ENCODE measurements around the gene ZNF367. TPM values are rescaled to one million over a fixed set of nuclear protein-coding genes. Genes with fewer than 3 reads are reported as not detected.

Gene ZNF367
- total and polyA plus RNA-seq, 2 donors (not counting 3 experiments of a cell fraction or from before 2014, with no cell fraction given) = 1.7 to 10.0 TPM

DNA sequence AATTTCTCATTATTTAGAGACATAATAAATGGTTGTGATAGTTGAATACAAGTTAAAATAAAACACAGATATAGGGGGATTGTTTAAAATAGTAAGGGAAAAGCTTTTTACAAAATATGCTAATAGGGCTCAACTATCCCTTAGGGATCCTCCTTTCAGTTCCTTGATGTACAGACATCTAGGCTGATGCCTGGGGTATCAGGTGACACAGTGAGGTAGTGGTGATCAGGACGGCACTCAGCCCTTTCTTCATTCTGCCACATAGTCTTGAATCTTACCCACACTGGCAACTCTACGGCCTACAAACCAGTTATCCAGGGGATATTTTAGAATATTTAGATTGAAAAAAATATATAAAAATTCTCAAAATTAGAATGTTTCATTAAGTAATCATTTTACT, 22.2 kb downstream of the ZNF367 start:
- Histone ChIP-seq H2AFZ (ENCODE audit: low read depth, low read length) (no peak overlapping the region), H4K20me1 (replicated peaks; ENCODE audit: control insufficient read depth, extremely low read depth, insufficient read depth, low read length) (no peaks in the 10 kb centered on the region), H3K36me3 (ENCODE audit: control insufficient read depth in 2 of 2, extremely low read depth in 1 of 2, insufficient read depth in 2 of 2, low read length in 2 of 2) (no peaks in the 10 kb centered on the region), H3K4me2 (ENCODE audit: insufficient read depth, low read length) (no peak overlapping the region), H3K27me3 (ENCODE audit: control insufficient read depth in 2 of 2, insufficient read depth in 2 of 2, low read length in 2 of 2) (no peaks in the 10 kb centered on the region), H3K9me1 (replicated peaks; ENCODE audit: control insufficient read depth, extremely low read depth, insufficient read depth, low read length) (no peaks in the 10 kb centered on the region), H3K79me2 (ENCODE audit: control insufficient read depth, insufficient read depth, low read length) (peaks cover 24% of the 10 kb centered on the region), H3K4me3 (replicated peaks in 1 of 3; ENCODE audit: insufficient read depth in 1 of 3, low read depth in 1 of 3, low read length in 3 of 3) (no peak overlapping the region), H3K27ac (ENCODE audit: insufficient read depth, low read depth, low read length) (no peak overlapping the region), H3K4me1 (ENCODE audit: control insufficient read depth, extremely low read depth, insufficient read depth, low read length) (peaks cover 9% of the 10 kb centered on the region), H3K9me3 (replicated peaks; ENCODE audit: control insufficient read depth, insufficient read depth, low read length) (no peaks in the 10 kb centered on the region), H3K9ac (replicated peaks; ENCODE audit: extremely low read depth, insufficient read depth, low read length) (no peak overlapping the region)
- dilution Hi-C loops (cut with MboI; ENCODE audit: extremely low pct_ligation_motif_present, low sequenced_read_pairs) = no loop called here
- DNase-seq (ENCODE audit: low read depth, low spot score) (no peak), FAIRE-seq (no peak)
- TF ChIP-seq, protein P1, sequence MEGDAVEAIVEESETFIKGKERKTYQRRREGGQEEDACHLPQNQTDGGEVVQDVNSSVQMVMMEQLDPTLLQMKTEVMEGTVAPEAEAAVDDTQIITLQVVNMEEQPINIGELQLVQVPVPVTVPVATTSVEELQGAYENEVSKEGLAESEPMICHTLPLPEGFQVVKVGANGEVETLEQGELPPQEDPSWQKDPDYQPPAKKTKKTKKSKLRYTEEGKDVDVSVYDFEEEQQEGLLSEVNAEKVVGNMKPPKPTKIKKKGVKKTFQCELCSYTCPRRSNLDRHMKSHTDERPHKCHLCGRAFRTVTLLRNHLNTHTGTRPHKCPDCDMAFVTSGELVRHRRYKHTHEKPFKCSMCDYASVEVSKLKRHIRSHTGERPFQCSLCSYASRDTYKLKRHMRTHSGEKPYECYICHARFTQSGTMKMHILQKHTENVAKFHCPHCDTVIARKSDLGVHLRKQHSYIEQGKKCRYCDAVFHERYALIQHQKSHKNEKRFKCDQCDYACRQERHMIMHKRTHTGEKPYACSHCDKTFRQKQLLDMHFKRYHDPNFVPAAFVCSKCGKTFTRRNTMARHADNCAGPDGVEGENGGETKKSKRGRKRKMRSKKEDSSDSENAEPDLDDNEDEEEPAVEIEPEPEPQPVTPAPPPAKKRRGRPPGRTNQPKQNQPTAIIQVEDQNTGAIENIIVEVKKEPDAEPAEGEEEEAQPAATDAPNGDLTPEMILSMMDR (IDR thresholded peaks at IDR 0.05; ENCODE audit: extremely low read depth in 1 of 2, insufficient read depth in 1 of 2, low read depth in 1 of 2, low read length in 2 of 2) = no peak
- POLR2A ChIA-PET = no interaction called here
- intact Hi-C loops (cut with micrococcal nuclease) = no loop called here
- BruUV-seq (replicated peaks) = no TSS peak
- CTCF ChIA-PET = interaction anchor here (1.7 kb wide), 1 partner anchor 10 kb away, joined by 10 read pairs; no protein-coding TSS in a partner anchor

DNA sequence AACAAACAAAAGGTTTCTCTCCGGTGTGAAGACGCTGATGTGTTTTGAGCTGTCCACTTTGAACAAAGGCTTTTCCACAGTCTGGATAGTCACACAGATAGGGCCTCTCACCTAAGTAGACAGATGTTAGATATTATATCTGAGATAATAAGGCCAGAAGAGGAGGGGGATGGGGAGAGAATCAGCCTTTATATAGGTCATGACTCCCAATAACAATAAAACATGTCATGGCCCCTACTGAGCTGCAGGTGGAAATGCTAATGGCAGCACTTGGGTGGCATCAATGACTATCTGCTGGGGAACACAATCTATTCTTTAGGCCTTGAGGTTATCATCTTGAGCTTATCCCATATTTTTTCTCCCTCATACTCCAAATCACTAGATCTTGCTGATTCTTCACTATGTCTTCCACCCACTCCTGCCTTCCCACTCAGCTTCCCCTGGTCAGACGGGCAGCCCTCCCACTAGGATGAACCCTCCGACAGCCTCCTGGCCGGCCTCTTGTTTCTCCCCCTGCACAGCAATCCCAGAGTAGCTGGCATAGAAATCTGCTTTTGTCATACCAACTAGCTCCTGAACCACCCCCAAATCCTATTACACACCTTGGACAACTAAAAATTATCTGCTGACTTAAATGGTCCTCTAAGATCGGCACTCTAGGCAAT, 23.2 kb downstream of the ZNF367 start:
- intact Hi-C loops (cut with micrococcal nuclease) (no loop called here), dilution Hi-C loops (cut with MboI; ENCODE audit: extremely low pct_ligation_motif_present, low sequenced_read_pairs) (no loop called here)
- Histone ChIP-seq H3K9me1 (replicated peaks; ENCODE audit: control insufficient read depth, extremely low read depth, insufficient read depth, low read length) (no peaks in the 10 kb centered on the region), H3K36me3 (ENCODE audit: control insufficient read depth in 2 of 2, extremely low read depth in 1 of 2, insufficient read depth in 2 of 2, low read length in 2 of 2) (no peaks in the 10 kb centered on the region), H2AFZ (ENCODE audit: low read depth, low read length) (no peak overlapping the region), H3K27ac (ENCODE audit: insufficient read depth, low read depth, low read length) (no peak overlapping the region), H3K4me1 (ENCODE audit: control insufficient read depth, extremely low read depth, insufficient read depth, low read length) (peaks cover 9% of the 10 kb centered on the region), H4K20me1 (replicated peaks; ENCODE audit: control insufficient read depth, extremely low read depth, insufficient read depth, low read length) (no peaks in the 10 kb centered on the region), H3K4me3 (replicated peaks in 1 of 3; ENCODE audit: insufficient read depth in 1 of 3, low read depth in 1 of 3, low read length in 3 of 3) (no peak overlapping the region), H3K79me2 (ENCODE audit: control insufficient read depth, insufficient read depth, low read length) (peaks cover 17% of the 10 kb centered on the region), H3K9ac (replicated peaks; ENCODE audit: extremely low read depth, insufficient read depth, low read length) (no peak overlapping the region), H3K9me3 (replicated peaks; ENCODE audit: control insufficient read depth, insufficient read depth, low read length) (no peaks in the 10 kb centered on the region), H3K27me3 (ENCODE audit: control insufficient read depth in 2 of 2, insufficient read depth in 2 of 2, low read length in 2 of 2) (no peaks in the 10 kb centered on the region), H3K4me2 (ENCODE audit: insufficient read depth, low read length) (no peak overlapping the region)
- FAIRE-seq = no peak
- ChIA-PET POLR2A (no interaction called here), CTCF (interaction anchor here (1.1 to 1.7 kb wide), 3 partner anchors 9 to 67 kb away, joined by 3 to 10 read pairs (median 5); no protein-coding TSS in a partner anchor)
- no peak for DNase-seq (ENCODE audit: low read depth, low spot score)
- no TSS peak for BruUV-seq (replicated peaks)
- no peak for TF ChIP-seq MYC (IDR thresholded peaks at IDR 0.05; ENCODE audit: low read depth, low read length)
- TF ChIP-seq, protein P2, sequence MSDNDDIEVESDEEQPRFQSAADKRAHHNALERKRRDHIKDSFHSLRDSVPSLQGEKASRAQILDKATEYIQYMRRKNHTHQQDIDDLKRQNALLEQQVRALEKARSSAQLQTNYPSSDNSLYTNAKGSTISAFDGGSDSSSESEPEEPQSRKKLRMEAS (IDR thresholded peaks at IDR 0.05; ENCODE audit: insufficient read depth, insufficient read length) = no peak
- TF ChIP-seq EZH2 (IDR thresholded peaks at IDR 0.05; ENCODE audit: borderline replicate concordance, low read depth, low read length, severe bottlenecking) = no peak
- TF ChIP-seq POLR2A (IDR thresholded peaks at IDR 0.05; ENCODE audit: low read depth, low read length) = no peak

Data from endothelial cell of umbilical vein (primary cell).